RWPE2 (cell line): Measurements from ENCODE around the gene RGMA.

Experiments used
- ATAC-seq: fragments of 200-7000 bp; cut with Tn5 transposase; 3 replicates; pipeline ENCODE4 v1.9.1; 2021; ENCODE audit warnings: low read depth
- DNase-seq: peaks from one replicate; pipeline ENCODE4 v3.0.0-alpha.2; 2020; ENCODE audit warnings: low spot score
- H3K27ac ChIP-seq: fragments of 450-650 bp; 2 replicates; pipeline ENCODE4 v1.5.1; 2017; ENCODE audit warnings: mild to moderate bottlenecking; ENCODE audit not compliant: poor library complexity, severe bottlenecking
- H3K27me3 ChIP-seq: fragments of 250-450 bp; sonication (Bioruptor Pico); 2 replicates; pipeline ENCODE4 v1.5.1; 2021; ENCODE audit warnings: mild to moderate bottlenecking, moderate library complexity; ENCODE audit not compliant: insufficient read depth, poor library complexity, severe bottlenecking
- H3K36me3 ChIP-seq: fragments of 250-450 bp; sonication (Bioruptor Pico); 2 replicates; pipeline ENCODE4 v1.5.1; 2020; ENCODE audit warnings: low read depth, mild to moderate bottlenecking, moderate library complexity
- H3K4me1 ChIP-seq: fragments of 250-450 bp; sonication (Bioruptor Pico); 2 replicates; pipeline ENCODE4 v1.5.1; 2021; ENCODE audit warnings: mild to moderate bottlenecking, moderate library complexity; ENCODE audit not compliant: insufficient read depth, poor library complexity, severe bottlenecking
- H3K4me3 ChIP-seq: fragments of 250-450 bp; sonication (Bioruptor Pico); 2 replicates; pipeline ENCODE4 v1.5.1; 2021; ENCODE audit warnings: mild to moderate bottlenecking, moderate library complexity; ENCODE audit not compliant: severe bottlenecking
- H3K9me3 ChIP-seq: fragments of 250-450 bp; sonication (Bioruptor Pico); 2 replicates; pipeline ENCODE4 v1.5.1; 2021; ENCODE audit warnings: mild to moderate bottlenecking, moderate library complexity; ENCODE audit not compliant: severe bottlenecking
- CTCF ChIP-seq: fragments of 450-650 bp; IDR thresholded peaks from one replicate; pipeline ENCODE4 v1.5.1; 2017; ENCODE audit warnings: mild to moderate bottlenecking, moderate library complexity; ENCODE audit not compliant: poor library complexity, severe bottlenecking

RGMA gene

DNA sequence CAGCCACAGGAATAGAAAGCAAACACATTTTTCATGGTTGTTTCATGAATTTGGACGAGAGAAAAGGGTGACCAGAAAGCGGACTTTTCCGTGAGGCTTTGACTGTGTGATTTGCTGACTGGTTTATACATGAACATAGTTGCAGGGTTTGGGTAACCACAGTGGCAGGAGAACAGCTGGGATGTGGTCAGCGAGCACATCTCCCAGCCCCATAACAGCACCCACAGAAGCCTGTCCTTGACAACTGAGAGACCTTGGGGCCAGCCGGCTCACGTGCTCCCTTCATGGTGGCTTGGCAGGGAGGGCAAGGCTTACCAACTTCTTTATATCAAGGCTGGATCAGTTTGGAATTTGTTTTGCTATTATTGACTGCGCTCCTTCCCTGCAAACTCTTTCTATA, 13.2 kb upstream of the RGMA start:
- Histone ChIP-seq H3K36me3 (no peaks in the 10 kb centered on the region), H3K27ac (no peak overlapping the region), H3K9me3 (no peaks in the 10 kb centered on the region), H3K27me3 (no peaks in the 10 kb centered on the region), H3K4me3 (no peak overlapping the region), H3K4me1 (no peaks in the 10 kb centered on the region)
- DNase-seq: no peak
- ATAC-seq: no peak
- no peak for TF ChIP-seq CTCF

GRCh38 chr15:93093765-93094164, 4.8 kb upstream of the RGMA start:
- H3K9me3 ChIP-seq: no peaks in the 10 kb centered on the region

DNA sequence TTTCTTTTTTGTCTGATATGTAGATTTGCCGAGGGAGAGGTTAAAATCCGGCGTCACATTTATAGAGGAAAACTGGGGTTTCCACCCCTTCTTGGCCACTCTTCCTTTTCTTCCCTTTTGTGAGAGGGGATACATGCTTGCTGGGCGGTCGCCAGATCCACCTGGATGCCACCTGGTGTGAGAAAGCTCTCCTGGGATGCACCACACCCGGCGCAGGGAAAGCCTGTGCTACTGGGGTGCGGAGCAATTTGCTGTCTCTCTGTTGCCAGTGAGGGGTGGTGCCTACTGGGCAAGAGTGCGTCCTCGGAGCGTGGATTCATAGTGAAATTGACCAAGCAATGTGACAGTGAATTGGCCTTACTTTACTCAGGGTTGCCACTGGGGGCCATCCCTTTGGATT, 2.5 kb upstream of the RGMA start:
- H3K4me3 ChIP-seq: no peak overlapping the region
- H3K27me3 ChIP-seq: peaks cover 41% of the 10 kb centered on the region
- TF ChIP-seq CTCF: no peak
- no peak for DNase-seq
- no peaks in the 10 kb centered on the region for H3K36me3 ChIP-seq
- no peak overlapping the region for H3K27ac ChIP-seq
- ATAC-seq: no peak
- no peaks in the 10 kb centered on the region for H3K4me1 ChIP-seq
- no peaks in the 10 kb centered on the region for H3K9me3 ChIP-seq

More at GRCh38 chr15:93093765-93094164, 4.8 kb upstream of the RGMA start:
- DNase-seq: no peak
- Histone ChIP-seq H3K4me1 (no peaks in the 10 kb centered on the region), H3K27me3 (peaks cover 18% of the 10 kb centered on the region), H3K4me3 (no peak overlapping the region), H3K27ac (no peak overlapping the region), H3K36me3 (no peaks in the 10 kb centered on the region)
- no peak for TF ChIP-seq CTCF
- no peak for ATAC-seq

DNA sequence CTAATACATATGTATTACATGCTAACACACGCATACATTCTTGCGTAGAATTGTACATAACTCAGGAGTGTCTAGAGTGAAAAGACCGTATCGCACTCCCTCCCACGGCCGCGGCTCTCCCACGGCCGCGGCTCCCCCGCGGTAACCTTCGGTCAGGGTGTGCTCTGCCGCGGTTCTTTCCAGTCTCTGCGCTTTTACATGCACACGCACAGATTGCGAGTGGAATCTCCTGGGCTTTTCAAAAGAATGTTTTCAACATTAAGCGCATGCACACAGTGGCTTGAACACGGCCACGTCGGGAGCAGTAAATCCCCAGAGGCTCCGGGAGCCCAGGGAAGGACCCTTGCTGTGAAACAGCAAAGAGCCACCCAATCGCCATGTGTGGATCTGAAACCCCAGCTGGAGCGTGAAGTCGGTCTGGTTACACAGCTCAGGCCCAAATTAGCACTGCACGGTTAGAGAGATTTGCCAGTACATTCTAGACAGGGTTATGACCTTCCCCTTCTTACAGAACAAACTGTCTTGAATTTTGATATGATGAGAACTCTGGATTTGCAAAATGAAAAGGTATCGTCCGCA, 805 bp upstream of the RGMA start:
- no peaks in the 10 kb centered on the region for H3K9me3 ChIP-seq
- no peak for TF ChIP-seq CTCF
- no peak overlapping the region for H3K4me3 ChIP-seq
- ATAC-seq (no peak), DNase-seq (no peak)
- peaks cover 57% of the 10 kb centered on the region for H3K27me3 ChIP-seq
- no peak overlapping the region for H3K27ac ChIP-seq
- no peaks in the 10 kb centered on the region for H3K36me3 ChIP-seq
- no peaks in the 10 kb centered on the region for H3K4me1 ChIP-seq

DNA sequence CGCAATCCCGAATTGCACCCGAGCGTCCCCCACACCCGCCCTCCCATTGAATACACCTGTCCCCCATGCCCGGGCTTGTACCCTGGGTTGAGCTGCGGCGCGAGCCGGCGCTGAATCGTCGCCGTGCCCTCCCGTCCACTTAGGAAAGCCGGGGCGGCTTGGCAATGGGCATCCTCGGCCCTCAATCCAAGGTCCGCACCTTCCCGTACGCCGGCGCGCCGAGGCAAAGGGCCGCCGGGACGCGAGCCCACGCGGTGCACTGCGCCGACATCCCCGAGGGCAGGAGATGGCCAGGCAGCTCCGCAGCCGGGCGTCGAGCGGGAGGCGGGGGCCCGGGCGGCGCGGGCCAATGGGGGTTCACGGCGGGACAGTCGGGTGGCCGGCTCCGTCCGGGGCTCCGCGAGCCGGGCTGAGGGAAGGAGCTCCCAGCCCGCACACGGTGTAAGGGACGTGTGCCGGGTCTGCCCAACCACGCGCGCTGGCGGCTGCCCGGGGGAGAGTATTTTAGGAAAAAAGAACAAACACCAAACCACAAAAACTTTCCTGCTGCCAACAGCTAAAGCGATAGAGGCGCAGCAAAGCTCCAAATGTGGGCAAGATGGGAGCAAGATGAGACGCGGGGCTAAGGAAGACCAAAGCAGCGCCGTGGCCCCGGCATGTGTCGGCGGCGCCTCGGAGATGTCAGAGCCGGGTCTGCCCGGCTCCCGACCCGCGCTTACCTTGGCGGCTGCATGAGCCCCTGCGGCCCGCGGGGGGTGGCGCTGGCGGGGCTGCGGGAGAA, 621 bp downstream of the RGMA start:
- peak; percentile 84 for TF ChIP-seq CTCF
- no peak for DNase-seq

More for the DNA sequence above, 621 bp downstream of the RGMA start:
- Histone ChIP-seq H3K4me3 (peak overlapping the region; percentile 25), H3K4me1 (no peaks in the 10 kb centered on the region), H3K27me3 (peaks cover 66% of the 10 kb centered on the region), H3K36me3 (no peaks in the 10 kb centered on the region), H3K9me3 (no peaks in the 10 kb centered on the region), H3K27ac (no peak overlapping the region)
- peak; percentile 62 for ATAC-seq
